Psoas muscle (tissue), 8 donors: ENCODE data around the gene P3R3URF. TPM values are rescaled to one million over a fixed set of nuclear protein-coding genes. Genes with fewer than 3 reads are reported as not detected.
A peak's percentile ranks its signal among the peaks of the same experiment; 100 is the strongest.

Experiments used
- ATAC-seq, 4 donors: fragments of 200-7000 bp; cut with Tn5 transposase; one replicate each; pipeline ENCODE4 v1.9.1; 2020; ENCODE audit warnings: moderate library complexity in 3 of 4, mild to moderate bottlenecking in 2 of 4
- DNase-seq, 2 donors: peaks; one replicate each; pipeline ENCODE4 v3.0.0-alpha.2; 2020
- H3K27ac ChIP-seq: fragments of 200-600 bp; one replicate; pipeline ENCODE4 v1.8.0; 2022
- H3K27me3 ChIP-seq, 3 donors: fragments of 200-600 bp in 1 of 3; one replicate each; pipeline versions ENCODE4 v1.6.1 to v1.8.0; 2013 to 2022; ENCODE audit warnings: low read length in 2 of 3, mild to moderate bottlenecking in 2 of 3, moderate library complexity in 1 of 3; ENCODE audit not compliant: insufficient read depth in 3 of 3
- H3K36me3 ChIP-seq, 2 donors: fragments of 200-600 bp in 1 of 2; one replicate each; pipeline versions ENCODE4 v1.6.1 to v1.8.0; 2013 to 2022; ENCODE audit warnings: low read depth in 1 of 2, mild to moderate bottlenecking in 1 of 2, moderate library complexity in 1 of 2; ENCODE audit not compliant: insufficient read depth in 1 of 2
- H3K4me1 ChIP-seq: fragments of 200-600 bp; one replicate; pipeline ENCODE4 v1.8.0; 2022
- H3K4me3 ChIP-seq: fragments of 200-600 bp; one replicate; pipeline ENCODE4 v1.8.0; 2022; ENCODE audit warnings: mild to moderate bottlenecking
- H3K9me3 ChIP-seq: fragments of 200-600 bp; one replicate; pipeline ENCODE4 v1.8.0; 2022
- WGBS, 3 donors: extraction: QIAGEN DNeasy Blood & Tissue Kit; methylation state at CpG; one replicate each; pipeline versions ENCODE4 v1.1.6 to v1.1.7; 2013; 5-methylcytosine and 5-hydroxymethylcytosine counted together
- intact Hi-C, 2 donors: fragments of 100-400 bp; cut with DNase I; formaldehyde crosslinking; loops; one replicate each; pipeline versions ENCODE4 v1.11.0 to v1.14.2; 2022
- polyA plus RNA-seq, 3 donors: library from polyadenylated mRNA; stranded (reverse); fragments of 200-250 nt; gene quantifications; one replicate each; pipeline ENCODE4 v1.2.3, GENCODE V29; 2013
- total RNA-seq, 4 donors: library from RNA; stranded (reverse); fragmentation: NEBNext Ultra II Directional in 2 of 4; extraction: Animal tissue kit (Norgen Biotek cat#: 25700) in 2 of 4; gene quantifications; one replicate each; pipeline versions ENCODE4 v1.2.1 to v1.2.4, GENCODE V29; 2021 to 2023
- TF ChIP-seq, protein P1 (sequence below): fragments of 200-600 bp; IDR thresholded peaks from one replicate; pipeline ENCODE4 v1.8.0; 2022; ENCODE audit warnings: antibody characterized with exemption
- donor health status: healthy with polysubstance abuse.
- donor health status: DM: no; HTN: no; CAD: no; lungs with moderate emphysema.
- donor health status: Bipolar disorder and iron deficiency.
- donor health status: healthy.
- donor health status: DM: yes; HTN: yes; CAD: no.
- donor health status: DM: no; HTN: no; CAD: no.
- donor health status: DM: no; HTN: no; CAD: no.
- donor health status: DM: yes; HTN: yes; CAD: no.

P3R3URF gene
- total and polyA plus RNA-seq, 7 donors: not detected

DNA sequence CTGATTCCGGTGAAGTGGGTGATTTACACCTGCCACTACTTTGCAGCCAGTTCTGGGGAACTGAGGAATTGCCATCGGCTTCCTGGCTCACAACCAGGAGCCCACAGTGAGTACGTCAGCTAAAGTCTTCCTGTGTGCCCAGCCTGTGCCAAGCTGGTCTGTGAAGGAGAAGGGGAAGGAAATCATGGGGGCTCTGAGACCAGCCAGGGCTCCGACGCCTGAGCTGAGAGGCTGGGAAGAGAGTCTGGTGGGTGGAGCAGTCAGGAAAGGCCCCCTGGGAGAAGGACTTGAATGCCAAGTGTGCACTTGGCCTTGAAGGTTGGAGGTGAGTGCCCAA, 28.1 kb upstream of the P3R3URF start:
- Histone ChIP-seq H3K4me3 (peak overlapping the region; percentile 76), H3K27me3 (no peaks in the 10 kb centered on the region), H3K36me3 (peaks cover 0 to 6% of the 10 kb centered on the region in 2 donors), H3K9me3 (no peaks in the 10 kb centered on the region), H3K27ac (peak overlapping the region; percentile 53), H3K4me1 (peaks cover 18% of the 10 kb centered on the region)
- DNase-seq (peak; percentile 25 to 32), ATAC-seq (peak in 3 of 4 donors; percentile 15 to 33 (median 31))
- 13 to 31% (median 17%) methylated on average over 5 of the region's 5 CpGs for WGBS, 3 donors
- intact Hi-C loops: no loop called here
- TF ChIP-seq, protein P1, sequence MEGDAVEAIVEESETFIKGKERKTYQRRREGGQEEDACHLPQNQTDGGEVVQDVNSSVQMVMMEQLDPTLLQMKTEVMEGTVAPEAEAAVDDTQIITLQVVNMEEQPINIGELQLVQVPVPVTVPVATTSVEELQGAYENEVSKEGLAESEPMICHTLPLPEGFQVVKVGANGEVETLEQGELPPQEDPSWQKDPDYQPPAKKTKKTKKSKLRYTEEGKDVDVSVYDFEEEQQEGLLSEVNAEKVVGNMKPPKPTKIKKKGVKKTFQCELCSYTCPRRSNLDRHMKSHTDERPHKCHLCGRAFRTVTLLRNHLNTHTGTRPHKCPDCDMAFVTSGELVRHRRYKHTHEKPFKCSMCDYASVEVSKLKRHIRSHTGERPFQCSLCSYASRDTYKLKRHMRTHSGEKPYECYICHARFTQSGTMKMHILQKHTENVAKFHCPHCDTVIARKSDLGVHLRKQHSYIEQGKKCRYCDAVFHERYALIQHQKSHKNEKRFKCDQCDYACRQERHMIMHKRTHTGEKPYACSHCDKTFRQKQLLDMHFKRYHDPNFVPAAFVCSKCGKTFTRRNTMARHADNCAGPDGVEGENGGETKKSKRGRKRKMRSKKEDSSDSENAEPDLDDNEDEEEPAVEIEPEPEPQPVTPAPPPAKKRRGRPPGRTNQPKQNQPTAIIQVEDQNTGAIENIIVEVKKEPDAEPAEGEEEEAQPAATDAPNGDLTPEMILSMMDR: no peak

DNA sequence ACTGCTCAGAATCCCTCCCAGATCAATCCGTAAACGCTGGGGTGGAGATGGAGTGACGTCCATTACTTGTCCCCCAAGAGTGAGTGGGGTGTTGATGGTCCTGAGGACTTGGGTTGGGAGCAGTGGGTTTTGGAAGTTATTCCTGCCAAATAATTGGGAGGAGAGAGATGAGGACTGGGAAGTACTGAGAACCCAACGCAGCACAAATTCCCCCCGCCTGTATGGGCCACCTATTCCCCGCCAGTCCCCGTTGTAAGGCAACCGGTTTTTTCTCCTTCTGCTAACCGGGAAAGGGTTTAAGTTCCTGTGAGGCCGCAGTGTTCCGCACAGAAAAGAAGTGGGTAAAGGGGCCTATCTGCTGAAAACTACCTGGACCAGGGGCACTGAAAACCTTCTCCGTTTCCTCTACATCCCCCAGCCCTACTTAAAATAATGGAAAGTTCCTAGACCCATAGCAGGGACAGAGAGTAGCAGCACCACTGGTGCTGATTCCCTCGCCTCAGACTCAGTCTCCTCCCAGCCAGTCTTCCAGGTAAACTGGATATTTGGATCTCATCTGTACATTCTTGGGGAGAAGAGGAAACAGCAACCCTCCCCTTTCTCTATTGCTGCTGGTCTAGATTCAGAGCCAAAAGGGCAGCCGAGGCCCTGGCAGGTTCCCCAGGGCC, 27.6 kb upstream of the P3R3URF start:
- Histone ChIP-seq H3K27ac (peak overlapping the region; percentile 53), H3K27me3 (no peaks in the 10 kb centered on the region), H3K9me3 (no peaks in the 10 kb centered on the region), H3K36me3 (peaks cover 0 to 6% of the 10 kb centered on the region in 2 donors), H3K4me1 (peaks cover 23% of the 10 kb centered on the region), H3K4me3 (peak overlapping the region; percentile 76)
- peak in 1 of 2 donors; percentile 39 for DNase-seq
- intact Hi-C loops: no loop called here
- WGBS, 3 donors: 27 to 48% (median 33%) methylated on average over 14 of the region's 14 CpGs
- TF ChIP-seq, protein P1: no peak
- ATAC-seq: peak in 1 of 4 donors; percentile 21

DNA sequence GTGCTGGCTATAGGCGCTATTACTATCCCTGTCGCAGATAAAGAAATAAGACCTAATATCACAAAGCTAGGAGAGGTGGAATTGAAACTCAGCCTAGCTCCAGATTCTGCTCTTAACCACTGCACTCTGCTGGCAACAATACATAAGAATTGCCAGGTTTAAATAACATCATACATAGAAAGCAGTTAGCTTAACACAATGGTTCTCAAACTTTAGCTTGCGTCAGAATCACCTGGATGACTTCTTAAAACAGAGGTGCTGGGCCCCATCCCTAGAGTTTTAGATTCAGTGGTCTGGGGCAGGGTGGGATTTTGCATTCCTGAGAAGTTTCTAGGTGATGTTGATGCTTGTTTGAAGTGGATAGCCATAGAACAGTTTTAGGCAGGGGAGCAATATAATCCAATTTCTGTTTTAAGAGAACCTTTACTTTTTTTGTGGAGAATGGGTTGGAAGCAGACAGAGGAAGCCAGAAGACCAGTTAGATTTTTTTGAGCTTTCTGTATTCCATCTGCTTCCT, 23.0 kb upstream of the P3R3URF start:
- H3K4me3 ChIP-seq: peak overlapping the region; percentile 98
- H3K27ac ChIP-seq: peak overlapping the region; percentile 90
- whole genome bisulfite sequencing, 3 donors: 68 to 75% (median 74%) methylated on average over 3 of the region's 3 CpGs
- no peak for DNase-seq
- intact Hi-C loops: no loop called here
- peaks cover 0 to 36% of the 10 kb centered on the region in 2 donors for H3K36me3 ChIP-seq
- no peaks in the 10 kb centered on the region for H3K27me3 ChIP-seq
- H3K9me3 ChIP-seq: no peaks in the 10 kb centered on the region
- TF ChIP-seq, protein P1: no peak
- peaks cover 38% of the 10 kb centered on the region for H3K4me1 ChIP-seq
- ATAC-seq: peak in 1 of 4 donors; percentile 3

GRCh38 chr1:46197964-46198811, 21.9 kb upstream of the P3R3URF start, which contains the start of gene POMGNT1:
Gene POMGNT1 (minus strand): TSS chr1:46198434. CDS start chr1:46197821, 613 bp downstream.
- Histone ChIP-seq H3K4me3 (peak within 1 kb of the TSS; percentile 98), H3K36me3 (peaks cover 0 to 47% of the 10 kb centered on the region in 2 donors), H3K9me3 (no peaks in the 10 kb centered on the region), H3K27me3 (no peaks in the 10 kb centered on the region), H3K4me1 (peaks cover 27% of the 10 kb centered on the region), H3K27ac (peak within 1 kb of the TSS; percentile 90)
- intact Hi-C loops: no loop called here
- WGBS, 3 donors: 0 to 1% (median 0%) methylated on average over 40 to 67 of the region's 67 CpGs
- TF ChIP-seq, protein P1: no peak
- DNase-seq (peak; percentile 78 to 83), ATAC-seq (peak; percentile 89 to 91 (median 90))
